ENCODE measurements around the gene MYO10.

- TF ChIP-seq POLR2A (IDR thresholded peaks at IDR 0.05) = no peak
- TF ChIP-seq CTCF (IDR thresholded peaks at IDR 0.05) = no peak
Observed at GRCh38 chr5:16916262-16916878, 19.7 kb downstream of the MYO10 start.

Measured in Peyer's patch (tissue), 4 donors.